NCI-H460 (cell line): ENCODE data around the gene GPR149. TPM values are rescaled to one million over a fixed set of nuclear protein-coding genes. Genes with fewer than 3 reads are reported as not detected.
"Not testable (repeated sequence)": the region's sequence is repeated elsewhere in the genome, so short reads cannot be mapped to it uniquely, and the experiment has no call there.

Experiments used
- DNase-seq: peaks from one replicate; pipeline ENCODE4 v3.0.0-alpha.2; 2016; ENCODE audit warnings: low read depth; ENCODE audit errors: extremely low read depth
- polyA plus RNA-seq: library from polyadenylated mRNA; depleted of rRNA; stranded (reverse); fragments of >200 nt; gene quantifications from 2 replicates; pipeline ENCODE4 v1.2.3, GENCODE V29; 2014; cell fraction: nucleus; rRNA removed
- total RNA-seq: library from RNA; depleted of rRNA; stranded (reverse); fragments of >200 nt; shearing (Covaris generic); gene quantifications from 2 replicates; pipeline ENCODE4 v1.2.3, GENCODE V29; 2014; rRNA removed

The GPR149 gene
- total RNA-seq = not detected in 2 replicates
- not detected in 2 replicates for polyA plus RNA-seq

- DNase-seq = no peak
These were observed at the start of gene GPR149 for GRCh38 chr3:154430014-154430413. GPR149 (minus strand) TSS chr3:154430190; CDS start chr3:154429615, 575 bp downstream.

GRCh38 chr3:154473769-154474168 is 43.8 kb upstream of the GPR149 start:
- no peak for DNase-seq

- DNase-seq = no peak
These were observed 39.6 kb upstream of the GPR149 start for GRCh38 chr3:154469585-154469984.

GRCh38 chr3:154464440-154465190 is 34.6 kb upstream of the GPR149 start:
- no peak for DNase-seq

GRCh38 chr3:154458560-154458959 is 28.6 kb upstream of the GPR149 start:
- no peak for DNase-seq

GRCh38 chr3:154439081-154439480 is 9.1 kb upstream of the GPR149 start:
- not testable (repeated sequence) for DNase-seq

- no peak for DNase-seq
These were observed 1.1 kb upstream of the GPR149 start for GRCh38 chr3:154431043-154431442.

- no peak for DNase-seq
These were observed 1.4 kb downstream of the GPR149 start for GRCh38 chr3:154428286-154429206.

- no peak for DNase-seq
These were observed 2.2 kb downstream of the GPR149 start for GRCh38 chr3:154427685-154428285.

GRCh38 chr3:154422694-154423093 is 7.3 kb downstream of the GPR149 start:
- no peak for DNase-seq

GRCh38 chr3:154421083-154421482 is 8.9 kb downstream of the GPR149 start:
- DNase-seq = peak; percentile 1

GRCh38 chr3:154398084-154398967 is 31.7 kb downstream of the GPR149 start:
- no peak for DNase-seq

- DNase-seq = no peak
These were observed 40.1 kb downstream of the GPR149 start for GRCh38 chr3:154389861-154390260.

GRCh38 chr3:154384479-154384878 is 45.5 kb downstream of the GPR149 start:
- no peak for DNase-seq

- DNase-seq = no peak
These were observed 51.7 kb downstream of the GPR149 start for GRCh38 chr3:154378311-154378710.

GRCh38 chr3:154367221-154367620 is 62.8 kb downstream of the GPR149 start:
- DNase-seq = no peak

GRCh38 chr3:154364849-154365248 is 65.1 kb downstream of the GPR149 start:
- no peak for DNase-seq

GRCh38 chr3:154361099-154361498 is 68.9 kb downstream of the GPR149 start:
- no peak for DNase-seq

- no peak for DNase-seq
These were observed 74.0 kb downstream of the GPR149 start for GRCh38 chr3:154356009-154356408.

- DNase-seq = no peak
These were observed 80.8 kb downstream of the GPR149 start for GRCh38 chr3:154349223-154349622.
